Measurements from ENCODE around the gene OLFM1.
"Not testable (repeated sequence)": the region's sequence is repeated elsewhere in the genome, so short reads cannot be mapped to it uniquely, and the experiment has no call there.

The OLFM1 gene

GRCh38 chr9:135107581-135108235 is 20.2 kb downstream of the OLFM1 start:
- no peak overlapping the region for H3K4me3 Mint-ChIP-seq

DNA sequence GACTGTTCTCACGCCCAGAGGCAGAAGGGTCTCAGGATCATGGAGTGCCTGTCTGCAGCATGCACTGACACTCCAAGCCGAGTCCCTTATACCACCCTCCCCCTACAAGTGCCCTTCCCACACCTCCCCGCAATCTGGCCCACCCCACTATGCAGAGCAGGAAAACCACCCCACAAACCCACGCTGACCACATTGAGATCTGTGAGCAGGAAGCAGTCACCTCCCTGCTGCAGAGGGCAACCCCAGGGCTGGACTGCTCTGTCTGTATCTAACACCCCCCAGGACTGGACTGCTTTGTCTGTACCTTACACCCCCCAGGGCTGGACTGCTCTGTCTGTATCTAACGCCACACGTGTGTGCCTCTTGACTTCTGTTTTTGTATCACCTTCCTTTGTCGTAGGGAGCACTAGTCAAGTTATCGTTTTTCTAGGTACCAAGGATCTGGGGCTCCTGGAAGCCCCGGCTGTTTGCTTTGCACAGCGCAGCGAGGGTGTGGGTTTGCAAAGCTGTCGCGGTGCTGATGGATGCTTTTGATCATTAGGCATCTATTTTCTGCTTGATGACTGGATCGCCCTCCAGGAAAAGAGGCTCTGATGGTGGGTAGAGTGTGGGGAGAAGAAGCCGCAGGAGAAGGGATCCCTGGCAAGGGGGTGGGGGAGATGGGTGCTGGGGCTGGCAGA is 21.5 kb downstream of the OLFM1 start:
- TF ChIP-seq, protein P1, sequence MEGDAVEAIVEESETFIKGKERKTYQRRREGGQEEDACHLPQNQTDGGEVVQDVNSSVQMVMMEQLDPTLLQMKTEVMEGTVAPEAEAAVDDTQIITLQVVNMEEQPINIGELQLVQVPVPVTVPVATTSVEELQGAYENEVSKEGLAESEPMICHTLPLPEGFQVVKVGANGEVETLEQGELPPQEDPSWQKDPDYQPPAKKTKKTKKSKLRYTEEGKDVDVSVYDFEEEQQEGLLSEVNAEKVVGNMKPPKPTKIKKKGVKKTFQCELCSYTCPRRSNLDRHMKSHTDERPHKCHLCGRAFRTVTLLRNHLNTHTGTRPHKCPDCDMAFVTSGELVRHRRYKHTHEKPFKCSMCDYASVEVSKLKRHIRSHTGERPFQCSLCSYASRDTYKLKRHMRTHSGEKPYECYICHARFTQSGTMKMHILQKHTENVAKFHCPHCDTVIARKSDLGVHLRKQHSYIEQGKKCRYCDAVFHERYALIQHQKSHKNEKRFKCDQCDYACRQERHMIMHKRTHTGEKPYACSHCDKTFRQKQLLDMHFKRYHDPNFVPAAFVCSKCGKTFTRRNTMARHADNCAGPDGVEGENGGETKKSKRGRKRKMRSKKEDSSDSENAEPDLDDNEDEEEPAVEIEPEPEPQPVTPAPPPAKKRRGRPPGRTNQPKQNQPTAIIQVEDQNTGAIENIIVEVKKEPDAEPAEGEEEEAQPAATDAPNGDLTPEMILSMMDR (IDR thresholded peaks at IDR 0.05; ENCODE audit: unreplicated experiment in 3 of 3) = no peak
- H3K4me1 Mint-ChIP-seq = peaks cover 12% of the 10 kb centered on the region
- H3K9me3 Mint-ChIP-seq = no peaks in the 10 kb centered on the region
- no peaks in the 10 kb centered on the region for H3K36me3 Mint-ChIP-seq (ENCODE audit: low read depth)
- H3K27ac Mint-ChIP-seq = no peak overlapping the region
- H3K4me3 Mint-ChIP-seq = no peak overlapping the region
- peaks cover 52% of the 10 kb centered on the region for H3K27me3 Mint-ChIP-seq (ENCODE audit: low read depth)

More at GRCh38 chr9:135107581-135108235, 20.2 kb downstream of the OLFM1 start:
- H3K36me3 Mint-ChIP-seq (ENCODE audit: low read depth) = no peaks in the 10 kb centered on the region
- H3K9me3 Mint-ChIP-seq = no peaks in the 10 kb centered on the region
- TF ChIP-seq, protein P1 (IDR thresholded peaks at IDR 0.05; ENCODE audit: unreplicated experiment in 3 of 3) = no peak
- H3K27ac Mint-ChIP-seq = no peak overlapping the region
- peaks cover 61% of the 10 kb centered on the region for H3K27me3 Mint-ChIP-seq (ENCODE audit: low read depth)
- H3K4me1 Mint-ChIP-seq = peaks cover 12% of the 10 kb centered on the region

- H3K27me3 Mint-ChIP-seq (ENCODE audit: low read depth) = peaks cover 47% of the 10 kb centered on the region
- H3K27ac Mint-ChIP-seq = no peak overlapping the region
- H3K36me3 Mint-ChIP-seq (ENCODE audit: low read depth) = no peaks in the 10 kb centered on the region
- H3K4me3 Mint-ChIP-seq = no peak overlapping the region
- TF ChIP-seq, protein P1 (IDR thresholded peaks at IDR 0.05; ENCODE audit: unreplicated experiment in 3 of 3) = no peak
- peaks cover 12% of the 10 kb centered on the region for H3K4me1 Mint-ChIP-seq
- H3K9me3 Mint-ChIP-seq = no peaks in the 10 kb centered on the region
Observed at GRCh38 chr9:135109650-135110049, 22.2 kb downstream of the OLFM1 start.

- H3K36me3 Mint-ChIP-seq (ENCODE audit: low read depth) = no peaks in the 10 kb centered on the region
- TF ChIP-seq, protein P1 (IDR thresholded peaks at IDR 0.05; ENCODE audit: unreplicated experiment in 3 of 3) = no peak
- H3K4me3 Mint-ChIP-seq = no peak overlapping the region
- H3K27me3 Mint-ChIP-seq (ENCODE audit: low read depth) = peaks cover 46% of the 10 kb centered on the region
- no peaks in the 10 kb centered on the region for H3K9me3 Mint-ChIP-seq
- no peak overlapping the region for H3K27ac Mint-ChIP-seq
- peaks cover 12% of the 10 kb centered on the region for H3K4me1 Mint-ChIP-seq
Observed at GRCh38 chr9:135110416-135110815, 22.9 kb downstream of the OLFM1 start.

DNA sequence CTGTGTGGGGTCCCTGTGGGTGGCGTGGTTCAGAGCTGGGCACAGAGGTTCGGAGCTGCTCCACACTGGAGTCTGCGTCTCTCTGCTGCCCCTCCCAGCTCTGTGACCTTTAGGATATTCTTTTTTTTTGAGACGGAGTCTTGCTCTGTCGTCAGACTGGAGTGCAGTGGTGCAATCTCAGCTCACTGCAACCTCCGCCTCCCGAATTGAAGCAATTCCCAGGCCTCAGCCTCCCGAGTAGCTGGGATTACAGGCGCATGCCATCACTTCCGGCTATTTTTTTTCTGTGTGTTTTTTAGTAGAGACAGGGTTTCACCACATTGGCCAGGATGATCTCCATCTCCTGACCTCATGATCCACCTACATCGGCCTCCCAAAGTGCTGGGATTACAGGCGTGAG is 24.1 kb downstream of the OLFM1 start:
- not testable (repeated sequence) for H3K4me3 Mint-ChIP-seq

DNA sequence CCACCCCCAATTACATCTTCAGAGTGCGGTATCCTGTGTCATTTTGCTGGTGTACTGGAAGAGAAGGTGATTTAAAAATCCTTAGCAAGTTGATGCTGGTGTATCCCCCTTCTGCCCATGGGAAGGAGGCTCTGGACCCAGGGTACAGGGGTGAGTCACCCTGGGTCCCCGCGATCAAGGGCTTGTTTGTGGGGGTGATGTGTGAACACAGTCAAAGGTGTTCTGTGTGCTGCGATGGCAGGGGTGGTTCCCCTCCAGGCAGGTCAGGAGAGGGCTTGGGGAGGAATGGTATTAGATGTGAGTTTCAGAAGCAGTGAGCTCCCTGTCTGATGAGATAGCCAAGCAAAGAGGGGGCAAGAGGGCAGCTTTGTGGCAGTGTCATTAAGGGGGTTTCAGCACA is 28.9 kb downstream of the OLFM1 start:
- peaks cover 21% of the 10 kb centered on the region for H3K27me3 Mint-ChIP-seq (ENCODE audit: low read depth)
- H3K4me1 Mint-ChIP-seq = peaks cover 21% of the 10 kb centered on the region

More for the DNA sequence above, 24.1 kb downstream of the OLFM1 start:
- H3K27me3 Mint-ChIP-seq (ENCODE audit: low read depth) = peaks cover 57% of the 10 kb centered on the region
- peaks cover 20% of the 10 kb centered on the region for H3K4me1 Mint-ChIP-seq
- H3K27ac Mint-ChIP-seq; H3K9me3 Mint-ChIP-seq; H3K36me3 Mint-ChIP-seq (ENCODE audit: low read depth): not testable (repeated sequence)

More for the DNA sequence above, 28.9 kb downstream of the OLFM1 start:
- Mint-ChIP-seq H3K9me3 (peaks cover 10% of the 10 kb centered on the region), H3K36me3 (ENCODE audit: low read depth) (no peaks in the 10 kb centered on the region), H3K27ac (no peak overlapping the region), H3K4me3 (no peak overlapping the region)
- TF ChIP-seq, protein P1 (IDR thresholded peaks at IDR 0.05; ENCODE audit: unreplicated experiment in 3 of 3) = no peak

All from nephron (organoid).